Measurements from ENCODE around the gene BMF.
"Not testable (repeated sequence)": the region's sequence is repeated elsewhere in the genome, so short reads cannot be mapped to it uniquely, and the experiment has no call there.

BMF gene, protein sequence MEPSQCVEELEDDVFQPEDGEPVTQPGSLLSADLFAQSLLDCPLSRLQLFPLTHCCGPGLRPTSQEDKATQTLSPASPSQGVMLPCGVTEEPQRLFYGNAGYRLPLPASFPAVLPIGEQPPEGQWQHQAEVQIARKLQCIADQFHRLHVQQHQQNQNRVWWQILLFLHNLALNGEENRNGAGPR

DNA sequence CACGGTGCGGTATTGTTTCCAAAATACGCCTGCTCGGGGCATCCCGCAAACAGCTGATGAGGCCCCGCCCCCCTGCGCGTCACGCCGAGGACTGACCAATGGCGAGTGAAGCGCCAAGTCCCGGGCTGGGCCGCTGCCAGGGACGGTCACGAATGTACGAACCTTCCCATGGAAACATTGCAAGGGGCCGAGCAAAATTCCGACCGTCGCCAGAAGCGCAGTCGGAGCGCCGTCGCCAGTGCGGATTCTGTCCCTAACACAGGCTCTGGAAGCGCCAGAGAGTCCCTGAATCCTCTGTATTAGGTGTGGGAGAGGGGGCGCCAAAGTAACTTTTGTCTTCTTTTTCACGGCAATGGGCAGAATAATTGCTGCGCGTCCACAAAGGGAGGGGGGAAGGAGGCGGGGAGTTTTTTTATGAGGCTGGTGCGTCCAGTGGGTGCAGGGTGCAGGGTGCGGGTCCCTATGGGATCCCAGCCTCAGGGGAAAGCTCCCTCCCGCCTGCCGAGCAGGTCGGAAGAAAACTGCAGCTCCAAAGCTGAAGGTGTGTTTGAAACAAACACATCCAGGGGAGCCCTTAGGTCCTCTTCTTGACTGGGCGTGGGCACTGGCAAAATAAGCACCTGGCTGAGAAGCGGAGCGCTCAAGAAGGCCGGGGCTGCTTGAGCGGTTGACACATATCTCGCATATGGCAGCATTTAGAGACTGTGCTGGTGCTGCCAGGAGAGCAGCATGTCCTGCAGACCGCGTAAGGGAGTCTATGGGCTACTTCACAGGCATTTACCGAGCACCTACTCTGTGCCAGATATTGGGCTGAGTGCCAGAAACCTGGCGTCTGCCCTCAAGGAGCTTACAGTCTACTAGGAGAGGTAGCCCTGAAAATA is at the start of gene BMF:
Gene BMF (minus strand): TSS at position 25 of the 881 bp plus-strand sequence. CDS start 2,793 bp downstream, outside the sequence.
- DNase-seq: peak; percentile 84 to 90

DNA sequence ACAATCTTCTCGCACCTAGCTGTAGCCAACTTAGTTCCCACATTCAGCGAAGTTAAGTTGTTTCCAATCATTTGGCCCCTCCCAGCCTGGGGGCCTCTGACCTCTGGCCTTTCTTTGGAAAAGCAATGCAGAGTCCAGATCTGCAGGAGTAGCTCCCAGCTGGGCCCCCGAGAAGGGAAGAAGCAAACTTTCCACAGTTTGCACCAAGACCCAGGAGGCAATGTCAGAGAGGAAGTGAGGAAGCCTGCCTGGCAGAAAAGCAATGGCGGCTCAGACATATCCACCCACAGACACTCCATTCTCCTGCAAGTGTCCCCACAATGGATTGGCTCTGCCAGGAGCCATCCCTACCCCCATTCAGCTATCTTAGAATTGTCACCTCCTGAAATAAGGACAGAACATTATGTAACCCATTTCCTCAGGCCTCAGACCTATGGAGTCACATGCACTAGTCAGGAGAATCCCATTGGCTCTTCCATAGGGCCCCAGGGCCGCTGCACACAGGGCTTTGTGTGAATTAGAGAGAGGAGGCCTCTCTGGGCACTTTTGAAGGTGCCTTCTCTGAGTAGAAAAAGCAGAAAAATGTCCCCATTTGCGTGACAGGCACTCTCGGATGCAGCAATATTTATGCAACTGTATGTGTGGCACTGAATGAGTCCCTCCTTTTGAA is 49.2 kb upstream of the BMF start:
- DNase-seq: no peak

DNA sequence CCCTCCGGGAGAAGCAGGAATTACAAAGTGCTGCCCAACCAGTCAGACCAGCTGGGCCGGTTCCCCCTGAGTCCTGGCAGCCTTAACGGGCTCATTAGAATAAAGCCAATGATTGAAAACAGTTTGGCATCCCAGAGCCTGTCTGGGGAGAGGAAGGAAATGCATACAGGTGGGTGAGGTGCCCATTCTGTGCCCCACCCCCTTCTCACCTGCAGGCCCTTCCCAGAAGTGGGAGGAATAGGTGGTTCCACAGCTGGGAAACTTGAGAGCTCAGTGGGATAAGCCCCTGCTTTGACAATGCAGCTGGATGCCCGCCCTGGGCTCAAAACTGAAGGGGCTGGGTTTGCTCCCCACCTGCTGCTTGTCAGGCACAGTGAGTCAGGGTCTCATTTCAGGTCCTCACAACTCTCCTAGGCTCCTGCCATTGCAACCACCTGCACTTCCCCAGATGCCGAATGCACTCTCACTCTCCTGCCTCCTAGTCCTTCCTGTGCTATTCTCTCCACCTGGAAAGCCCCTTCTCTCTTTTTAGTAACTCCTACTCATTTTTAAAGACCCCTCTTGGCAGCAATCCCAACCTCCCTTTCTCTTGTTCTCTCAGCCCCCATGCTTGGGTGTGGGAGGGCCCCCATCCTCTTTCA is 46.7 kb upstream of the BMF start:
- DNase-seq: no peak

DNA sequence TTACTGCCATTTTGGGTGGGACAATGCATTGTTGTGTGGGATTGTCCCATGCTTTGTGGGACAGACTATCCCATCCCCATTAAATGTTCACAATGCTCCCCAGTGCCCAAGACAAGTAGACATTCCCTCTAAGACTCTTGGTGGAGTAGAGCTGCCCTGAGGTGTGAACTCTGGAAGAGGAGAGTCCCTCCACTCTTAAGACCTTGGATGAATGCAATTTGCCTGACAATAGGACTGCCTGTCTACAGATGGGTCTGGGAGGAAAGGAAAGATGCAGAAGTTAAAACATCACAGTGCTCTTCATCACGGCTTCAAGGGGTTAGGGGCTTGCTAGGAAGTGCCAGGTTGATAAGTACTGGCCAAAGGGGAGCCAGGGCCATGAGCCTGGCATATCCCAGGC is 46.1 kb upstream of the BMF start:
- DNase-seq: not testable (repeated sequence)

DNA sequence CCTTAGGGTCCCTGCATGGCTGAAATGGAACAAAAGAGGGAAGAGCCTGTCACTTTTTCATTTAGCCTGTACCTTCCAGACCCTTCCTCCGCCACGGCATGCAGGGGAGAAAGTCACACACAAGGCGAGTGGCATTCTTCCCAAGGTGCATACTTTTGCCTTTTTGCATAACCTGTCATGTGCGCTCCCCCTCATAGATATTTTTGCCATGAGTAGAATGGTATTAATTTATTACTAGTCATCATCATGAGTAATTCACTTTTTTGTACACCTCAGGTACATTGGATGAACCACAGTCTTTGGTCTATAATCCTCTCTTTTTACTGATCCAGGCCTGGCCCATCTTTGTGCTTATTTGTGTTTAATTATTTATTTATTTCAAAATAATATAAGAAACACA is 43.3 kb upstream of the BMF start:
- DNase-seq: no peak

DNA sequence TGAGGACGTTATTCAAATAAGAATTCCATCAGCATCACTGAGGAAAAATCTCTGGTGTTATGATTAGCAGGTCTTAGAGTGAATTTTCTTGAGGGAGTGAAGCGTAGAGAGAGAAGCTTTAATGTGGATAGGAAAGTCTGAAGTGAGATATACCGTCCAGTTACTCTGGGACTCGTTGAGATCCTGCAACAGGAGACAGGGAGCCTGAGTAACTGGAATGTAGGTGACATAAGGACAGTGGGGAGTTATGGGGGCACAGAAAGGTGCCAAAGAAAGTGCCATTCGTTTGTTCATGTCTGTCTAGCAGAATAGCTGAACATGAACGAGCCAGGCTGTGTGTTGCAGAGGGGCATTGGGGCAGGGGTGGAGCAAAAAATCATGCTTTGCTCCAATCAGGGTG is 42.8 kb upstream of the BMF start:
- no peak for DNase-seq

DNA sequence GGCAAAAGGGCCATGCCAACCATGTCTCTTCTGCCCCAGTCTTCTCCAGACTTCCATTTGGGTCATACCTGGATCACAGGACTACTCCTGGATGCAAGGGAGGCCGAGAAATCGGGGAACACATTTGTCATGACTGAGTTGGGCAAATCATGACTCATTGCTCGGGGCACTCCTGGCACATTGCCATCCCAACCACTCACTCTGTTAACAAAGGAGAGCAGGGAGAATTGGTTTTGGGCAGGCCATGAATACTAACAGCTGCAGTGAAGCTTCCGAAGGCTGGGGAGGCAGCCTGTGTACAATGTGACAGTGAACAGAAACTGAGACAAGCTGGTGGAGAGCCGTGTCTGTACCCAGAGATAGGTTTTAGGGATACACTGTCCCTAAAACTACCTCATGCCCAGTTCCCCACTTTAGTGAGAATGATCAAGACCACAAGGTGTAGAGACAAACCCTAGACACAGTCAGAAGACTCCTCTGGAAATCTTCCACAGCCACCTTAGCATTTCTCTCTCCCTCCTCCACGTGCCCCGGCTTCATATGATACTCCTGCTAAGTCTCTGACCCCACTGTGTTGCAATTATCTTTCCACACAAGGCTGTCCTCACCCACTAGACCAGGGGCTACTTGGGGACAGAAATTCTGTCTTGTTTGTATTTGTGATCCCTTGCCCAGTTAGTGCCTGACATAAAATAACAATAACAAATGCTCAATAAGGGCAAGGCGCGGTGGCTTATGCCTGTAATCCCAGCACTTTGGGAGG is 41.7 kb upstream of the BMF start:
- no peak for DNase-seq

DNA sequence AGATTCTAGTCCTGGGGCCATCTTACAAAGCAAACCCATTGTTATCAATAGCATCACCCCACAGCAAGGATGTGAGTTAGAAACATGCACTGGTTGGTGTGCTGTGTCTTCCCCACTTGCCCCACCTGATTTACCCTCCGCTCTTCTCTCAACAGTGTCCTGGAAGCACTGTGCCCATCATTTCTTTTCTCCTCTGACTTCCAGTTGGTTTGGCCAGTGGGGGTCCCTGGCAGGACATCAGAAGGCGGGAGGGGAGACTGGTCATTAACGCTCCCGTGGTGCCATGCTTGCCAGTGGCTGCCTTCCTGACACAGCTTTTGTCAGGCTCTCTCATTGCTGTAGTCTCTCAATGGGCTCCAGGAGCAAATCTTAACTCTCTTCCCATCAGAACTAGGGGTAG is 40.7 kb upstream of the BMF start:
- no peak for DNase-seq

DNA sequence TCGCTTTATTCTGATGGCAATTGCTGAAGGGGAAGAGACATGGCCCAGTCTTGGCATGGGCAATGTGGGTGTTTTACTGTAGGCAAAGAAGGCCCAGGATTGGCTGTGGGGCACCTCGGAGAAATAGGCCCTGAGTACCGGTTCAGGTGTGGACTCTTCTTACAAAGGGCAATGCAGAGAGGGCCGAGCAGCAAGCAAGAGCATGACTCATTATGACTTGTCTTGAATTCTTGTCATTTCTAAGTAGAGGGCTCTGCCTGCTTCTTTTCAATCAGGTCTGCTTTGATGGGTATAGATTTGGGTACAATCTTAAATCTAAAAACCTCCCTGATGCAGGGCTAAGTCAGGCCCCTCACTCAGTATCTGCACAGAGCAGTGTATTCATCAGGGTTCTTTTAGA is 37.4 kb upstream of the BMF start:
- DNase-seq: no peak

DNA sequence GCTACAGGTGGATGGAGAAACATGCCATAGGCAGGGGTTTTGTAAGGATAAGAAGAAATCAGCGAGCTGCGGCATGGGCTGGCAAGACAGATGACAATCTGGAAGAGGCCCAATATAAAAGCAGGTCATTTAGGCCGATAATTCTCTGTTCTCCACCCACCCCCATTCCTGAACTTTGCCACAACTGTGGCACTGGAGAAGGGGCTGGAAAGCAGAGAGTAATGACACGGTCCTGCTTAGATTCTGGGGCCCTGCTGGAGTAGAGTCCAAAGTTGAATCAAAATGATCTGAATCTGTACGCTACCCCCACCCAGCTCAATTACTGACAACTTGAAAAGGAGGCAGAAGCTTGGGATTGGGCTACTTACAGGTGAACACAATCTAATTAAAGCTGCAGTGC is 33.7 kb upstream of the BMF start:
- DNase-seq: no peak

DNA sequence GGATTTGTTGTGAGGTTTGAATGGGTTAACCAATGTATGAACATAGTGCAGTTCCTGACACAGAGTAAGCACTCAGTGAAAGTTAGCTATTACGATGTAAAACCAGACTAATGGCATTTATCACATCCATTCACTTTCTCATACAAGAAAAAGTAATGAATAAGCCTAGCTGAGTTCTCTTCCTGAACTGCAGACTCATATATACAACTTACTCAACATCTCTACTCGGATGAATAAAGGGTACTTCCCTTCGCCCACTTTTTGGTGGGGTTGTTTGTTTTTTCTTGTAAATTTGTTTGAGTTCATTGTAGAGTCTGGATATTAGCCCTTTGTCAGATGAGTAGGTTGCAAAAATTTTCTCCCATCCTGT is 29.5 kb upstream of the BMF start:
- not testable (repeated sequence) for DNase-seq

DNA sequence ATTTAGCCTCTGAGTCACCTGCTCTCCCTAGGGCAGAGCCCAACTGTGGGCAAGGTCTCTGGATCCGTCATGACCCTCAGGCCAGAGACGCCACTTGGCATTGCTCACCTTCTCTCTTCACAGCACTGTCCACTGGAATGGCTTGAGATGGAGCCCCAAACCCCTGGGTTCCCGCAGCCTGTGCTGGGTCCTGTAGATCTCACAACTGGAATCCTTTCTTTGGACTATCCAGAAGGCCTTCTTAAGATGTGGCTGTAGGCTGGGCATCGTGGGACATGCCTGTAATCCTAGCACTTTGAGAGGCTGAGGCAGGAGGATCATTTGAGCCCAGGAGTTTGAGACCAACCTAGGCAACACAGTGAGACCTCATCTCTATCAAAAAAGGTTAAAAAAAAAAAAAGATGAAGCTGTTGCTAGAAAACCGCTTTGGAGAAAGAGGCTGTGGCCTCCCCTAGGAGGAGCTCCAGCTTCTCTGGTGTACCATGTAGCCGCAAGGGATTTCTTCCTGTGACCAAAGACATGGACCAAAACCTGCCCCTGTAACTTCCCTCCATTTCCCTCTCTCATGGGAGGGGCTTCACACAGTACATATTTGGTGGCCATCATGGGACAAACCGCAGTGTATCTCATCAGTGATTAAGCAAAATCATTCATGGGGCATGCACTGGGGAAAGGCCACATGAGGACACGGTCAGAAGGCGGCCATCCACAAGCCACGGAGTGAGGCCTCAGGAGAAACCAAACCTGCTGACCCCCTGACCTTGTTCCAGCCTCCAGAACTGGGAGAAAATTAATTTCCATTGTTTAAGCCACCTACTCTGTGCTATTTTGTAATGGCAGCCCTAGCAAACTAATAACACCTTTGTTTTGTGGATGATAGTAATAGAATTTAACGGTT is 28.9 kb upstream of the BMF start:
- no peak for DNase-seq

DNA sequence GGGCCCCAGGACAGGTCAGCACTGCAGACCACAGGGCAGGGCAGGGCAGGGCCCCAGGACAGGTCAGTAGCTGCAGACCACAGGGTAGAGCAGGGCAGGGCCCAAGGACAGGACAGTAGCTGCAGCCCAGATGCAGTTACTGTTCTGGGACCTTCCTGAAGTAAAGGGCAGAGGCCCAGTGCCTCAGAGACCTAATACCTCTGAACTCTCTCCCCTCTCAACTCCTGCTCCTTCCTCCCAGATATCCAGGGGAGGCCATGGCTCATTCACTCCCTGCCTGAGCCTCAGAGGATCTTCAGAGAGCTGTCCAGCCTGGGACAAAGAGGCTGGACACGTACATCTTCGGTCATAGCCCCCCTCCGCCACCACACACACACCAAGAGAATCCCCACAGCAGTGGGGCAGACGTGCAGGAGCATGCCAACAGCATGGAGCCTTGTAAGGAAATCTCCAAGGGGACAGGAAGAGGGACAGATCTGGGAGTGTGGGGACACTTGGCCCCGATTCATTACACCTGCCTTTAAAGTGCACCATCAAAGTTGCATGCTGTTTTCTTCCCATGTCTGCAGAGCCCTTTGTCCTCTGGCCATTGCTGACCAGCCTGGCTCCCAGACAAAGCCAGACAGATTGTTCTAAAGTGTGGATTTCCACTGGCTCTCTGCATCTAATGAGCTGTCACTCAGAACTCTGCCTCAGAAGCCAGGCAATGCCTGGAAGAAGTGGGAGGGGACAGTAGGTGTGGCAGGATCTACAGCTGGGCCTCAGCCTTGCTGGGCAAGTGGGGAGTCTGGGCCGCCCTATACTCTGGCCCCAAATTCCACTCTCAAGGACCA is 28.0 kb upstream of the BMF start:
- no peak for DNase-seq

DNA sequence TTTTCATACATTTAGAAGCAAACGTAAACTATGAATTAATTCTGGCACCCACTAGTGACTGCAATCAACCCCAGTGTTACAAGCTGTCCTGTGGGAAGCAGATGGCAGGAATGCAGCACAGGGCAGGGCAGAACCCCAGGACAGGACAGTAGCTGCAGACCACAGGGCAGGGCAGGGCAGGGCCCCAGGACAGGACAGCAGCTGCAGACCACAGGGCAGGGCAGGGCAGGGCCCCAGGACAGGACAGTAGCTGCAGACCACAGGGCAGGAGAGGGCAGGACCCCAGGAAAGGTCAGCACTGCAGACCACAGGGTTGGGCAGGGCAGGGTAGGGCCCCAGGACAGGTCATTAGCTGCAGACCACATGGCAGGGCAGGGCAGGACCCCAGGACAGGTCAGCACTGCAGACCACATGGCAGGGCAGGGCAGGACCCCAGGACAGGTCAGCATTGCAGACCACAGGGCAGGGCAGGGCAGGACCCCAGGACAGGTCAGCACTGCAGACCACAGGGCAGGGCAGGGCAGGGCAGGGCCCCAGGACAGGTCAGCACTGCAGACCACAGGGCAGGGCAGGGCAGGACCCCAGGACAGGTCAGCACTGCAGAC is 27.3 kb upstream of the BMF start:
- DNase-seq: not testable (repeated sequence)

DNA sequence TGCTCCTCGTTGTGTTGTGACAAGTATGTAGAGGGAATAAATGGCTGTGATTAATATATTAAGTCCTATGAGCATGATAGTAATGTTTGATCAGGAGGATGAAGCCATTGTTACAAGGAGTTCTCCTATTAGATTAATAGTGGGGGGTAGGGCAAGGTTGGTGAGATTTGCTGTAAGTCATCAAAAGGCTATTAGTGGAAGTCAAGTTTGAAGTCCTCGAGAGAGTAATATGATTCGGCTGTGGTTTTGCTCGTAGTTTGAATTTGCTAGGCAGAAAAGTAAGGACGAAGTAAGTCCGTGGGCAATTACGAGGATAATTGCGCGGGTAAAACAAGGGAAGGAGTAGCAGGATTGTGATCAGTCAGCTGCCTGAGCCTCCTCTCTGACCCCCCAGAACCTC is 26.2 kb upstream of the BMF start:
- no peak for DNase-seq

DNA sequence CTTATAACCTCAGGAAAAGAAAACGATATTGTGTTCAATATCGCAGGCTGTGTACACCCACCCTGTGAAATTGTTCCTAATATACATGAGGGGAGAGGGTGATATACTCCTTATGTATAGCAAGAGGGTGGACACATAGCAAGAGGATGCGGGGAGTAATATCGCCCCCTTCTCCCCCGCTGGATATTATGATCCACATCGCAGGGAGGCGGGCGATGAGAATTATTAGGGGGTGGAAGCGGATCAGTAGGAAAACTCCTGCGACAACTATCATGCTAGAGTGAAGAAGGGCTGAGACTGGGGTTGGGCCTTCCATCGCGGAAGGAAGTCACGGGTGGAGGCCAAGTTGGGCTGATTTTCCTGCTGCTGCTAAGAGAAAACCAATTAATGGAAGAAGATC is 24.9 kb upstream of the BMF start:
- DNase-seq: no peak

DNA sequence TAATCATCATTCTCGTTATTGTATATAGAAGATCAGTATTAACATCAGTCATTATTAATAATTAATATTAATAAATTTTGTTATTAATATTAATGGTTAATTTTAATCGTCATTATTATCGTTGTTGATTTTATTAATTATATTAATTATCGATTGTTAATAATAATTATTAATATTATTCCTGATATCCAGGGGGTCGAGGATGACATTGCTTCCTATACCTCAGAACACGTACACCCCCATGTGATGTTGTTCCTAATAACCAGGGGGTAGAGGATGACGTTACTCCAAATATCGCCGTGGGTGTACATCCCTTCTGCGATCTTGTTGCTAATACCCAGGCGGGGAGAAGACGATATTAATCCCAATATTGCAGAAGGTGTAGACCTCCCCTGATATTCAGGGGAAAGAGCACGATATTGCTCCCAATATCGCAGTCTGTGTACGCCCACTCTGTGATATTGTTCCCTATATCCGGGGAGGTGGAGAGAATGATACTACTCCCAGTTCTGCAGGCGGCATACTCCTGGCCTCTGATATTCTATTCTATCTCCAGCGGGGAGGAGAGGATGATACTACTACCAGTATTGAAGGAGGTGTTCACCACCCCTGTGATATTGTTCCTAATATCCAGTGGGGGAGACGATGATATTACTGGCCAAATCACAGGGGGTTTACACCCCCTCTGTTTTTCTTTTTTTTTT is 22.3 kb upstream of the BMF start:
- DNase-seq: no peak

DNA sequence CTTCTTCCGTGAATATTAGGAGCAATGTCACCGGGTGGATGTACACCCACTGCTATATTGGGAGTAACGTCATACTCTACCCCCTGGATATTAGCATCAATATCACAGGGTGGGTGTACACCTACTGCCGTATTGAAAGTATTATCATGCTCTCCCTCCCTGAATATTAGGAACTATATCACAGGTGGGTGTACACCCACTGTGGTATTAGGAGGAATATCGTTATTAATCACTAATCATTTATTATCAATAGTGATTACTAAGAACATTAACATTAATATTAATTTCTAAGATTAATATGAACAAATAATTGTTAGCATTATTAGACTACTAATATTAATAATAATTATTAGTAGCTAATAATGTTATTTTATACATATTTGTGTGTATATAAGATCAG is 21.4 kb upstream of the BMF start:
- no peak for DNase-seq

Measured in hippocampal formation (tissue), 2 donors.